ENCODE measurements around the gene SF3B1.
"Not testable (repeated sequence)": the region's sequence is repeated elsewhere in the genome, so short reads cannot be mapped to it uniquely, and the experiment has no call there.

The SF3B1 gene, protein sequence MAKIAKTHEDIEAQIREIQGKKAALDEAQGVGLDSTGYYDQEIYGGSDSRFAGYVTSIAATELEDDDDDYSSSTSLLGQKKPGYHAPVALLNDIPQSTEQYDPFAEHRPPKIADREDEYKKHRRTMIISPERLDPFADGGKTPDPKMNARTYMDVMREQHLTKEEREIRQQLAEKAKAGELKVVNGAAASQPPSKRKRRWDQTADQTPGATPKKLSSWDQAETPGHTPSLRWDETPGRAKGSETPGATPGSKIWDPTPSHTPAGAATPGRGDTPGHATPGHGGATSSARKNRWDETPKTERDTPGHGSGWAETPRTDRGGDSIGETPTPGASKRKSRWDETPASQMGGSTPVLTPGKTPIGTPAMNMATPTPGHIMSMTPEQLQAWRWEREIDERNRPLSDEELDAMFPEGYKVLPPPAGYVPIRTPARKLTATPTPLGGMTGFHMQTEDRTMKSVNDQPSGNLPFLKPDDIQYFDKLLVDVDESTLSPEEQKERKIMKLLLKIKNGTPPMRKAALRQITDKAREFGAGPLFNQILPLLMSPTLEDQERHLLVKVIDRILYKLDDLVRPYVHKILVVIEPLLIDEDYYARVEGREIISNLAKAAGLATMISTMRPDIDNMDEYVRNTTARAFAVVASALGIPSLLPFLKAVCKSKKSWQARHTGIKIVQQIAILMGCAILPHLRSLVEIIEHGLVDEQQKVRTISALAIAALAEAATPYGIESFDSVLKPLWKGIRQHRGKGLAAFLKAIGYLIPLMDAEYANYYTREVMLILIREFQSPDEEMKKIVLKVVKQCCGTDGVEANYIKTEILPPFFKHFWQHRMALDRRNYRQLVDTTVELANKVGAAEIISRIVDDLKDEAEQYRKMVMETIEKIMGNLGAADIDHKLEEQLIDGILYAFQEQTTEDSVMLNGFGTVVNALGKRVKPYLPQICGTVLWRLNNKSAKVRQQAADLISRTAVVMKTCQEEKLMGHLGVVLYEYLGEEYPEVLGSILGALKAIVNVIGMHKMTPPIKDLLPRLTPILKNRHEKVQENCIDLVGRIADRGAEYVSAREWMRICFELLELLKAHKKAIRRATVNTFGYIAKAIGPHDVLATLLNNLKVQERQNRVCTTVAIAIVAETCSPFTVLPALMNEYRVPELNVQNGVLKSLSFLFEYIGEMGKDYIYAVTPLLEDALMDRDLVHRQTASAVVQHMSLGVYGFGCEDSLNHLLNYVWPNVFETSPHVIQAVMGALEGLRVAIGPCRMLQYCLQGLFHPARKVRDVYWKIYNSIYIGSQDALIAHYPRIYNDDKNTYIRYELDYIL

DNA sequence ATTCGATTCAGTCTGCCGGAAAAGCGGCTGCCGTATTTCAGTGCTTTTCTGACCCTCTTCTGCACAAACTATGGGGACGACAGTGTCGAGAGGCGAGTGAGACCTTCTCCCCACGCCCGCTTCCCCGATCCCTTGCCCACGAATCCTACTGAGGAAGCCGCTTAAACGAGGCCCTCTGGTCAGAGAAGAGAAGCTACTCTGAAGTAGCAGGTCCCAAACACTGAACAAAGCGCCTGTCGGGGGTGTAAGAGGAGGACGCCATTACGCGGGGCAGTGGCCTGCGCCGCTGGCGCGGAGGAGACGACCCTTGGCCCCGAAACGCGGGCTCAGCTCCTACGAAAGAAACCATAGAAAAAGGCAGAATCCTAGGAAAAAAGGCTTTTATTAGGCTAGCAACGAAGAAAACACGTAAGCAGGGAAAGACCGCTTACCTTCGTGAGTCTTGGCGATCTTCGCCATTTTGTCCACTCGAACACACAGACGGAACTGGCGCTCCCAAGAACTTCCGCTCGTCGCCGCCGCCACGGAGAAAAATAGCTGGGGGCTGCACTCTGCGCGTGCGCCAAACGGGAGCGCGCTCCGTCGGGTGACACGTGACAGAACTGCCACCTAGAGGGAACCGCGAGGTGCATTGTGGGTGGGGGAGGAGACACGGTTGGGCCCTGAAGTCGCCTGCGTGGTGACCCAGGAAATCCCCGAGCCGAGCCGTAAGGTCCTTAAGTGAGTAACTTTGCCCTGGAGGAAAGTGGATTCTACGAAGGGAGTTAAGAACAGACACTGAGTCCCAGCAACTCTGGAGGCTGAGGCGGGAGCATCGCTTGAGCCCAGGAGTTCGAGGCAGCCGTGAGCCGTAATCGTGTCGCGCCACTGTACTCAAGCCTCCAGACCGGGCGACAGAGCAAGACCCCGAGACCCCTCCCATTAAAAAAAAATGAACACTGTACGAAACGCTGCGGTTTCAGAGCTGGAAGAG is at the start of gene SF3B1:
SF3B1 (minus strand) TSS at position 488 of the 973 bp plus-strand sequence; CDS start at position 459, 29 bp downstream.
- DNase-seq = peak; percentile 99

- DNase-seq = not testable (repeated sequence)
Measured at GRCh38 chr2:197484248-197484647, 49.4 kb upstream of the SF3B1 start.

DNA sequence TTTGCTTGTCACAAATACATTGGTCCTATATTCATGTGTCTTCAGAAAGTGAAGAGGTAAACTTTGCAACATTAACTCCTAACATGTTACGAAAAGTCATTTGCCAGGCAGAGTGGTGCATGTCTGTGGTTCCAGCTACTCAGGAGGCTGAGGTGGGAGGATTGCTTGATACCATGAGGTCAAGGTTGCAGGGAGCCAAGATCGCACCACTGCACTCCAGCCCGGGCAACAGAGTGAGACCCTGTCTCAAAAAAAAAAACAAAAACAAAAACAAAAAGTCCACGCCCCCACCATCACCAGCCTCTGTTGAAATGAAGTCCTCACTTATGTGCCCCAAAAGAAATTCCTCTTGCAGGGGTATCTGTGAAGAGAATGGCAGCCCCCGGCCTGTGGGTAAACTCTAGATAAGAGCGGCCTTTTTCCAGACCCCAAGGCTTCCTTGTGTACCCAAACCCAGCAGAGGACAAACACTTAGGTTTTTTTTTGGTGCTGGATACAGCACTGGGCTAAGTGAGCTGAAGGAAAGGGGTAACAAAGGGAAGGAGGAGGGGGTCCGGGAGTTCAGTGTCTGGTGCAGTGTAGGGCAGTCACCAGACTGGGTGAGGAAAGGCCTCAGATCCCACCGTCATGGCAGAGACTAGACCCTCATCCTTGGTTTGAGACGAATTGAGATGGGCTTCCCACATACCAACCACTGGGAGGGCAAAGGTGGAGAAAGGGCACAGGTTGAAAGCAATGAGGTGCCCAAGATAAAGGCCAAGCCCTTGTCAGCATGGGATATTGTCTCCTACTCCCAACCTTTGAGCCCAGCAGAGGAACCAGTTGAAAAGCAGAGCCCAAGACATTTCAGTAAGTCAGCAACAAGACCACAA is 45.6 kb upstream of the SF3B1 start:
- no peak for DNase-seq

GRCh38 chr2:197477797-197478196 is 43.0 kb upstream of the SF3B1 start:
- DNase-seq = no peak

- DNase-seq = no peak
Measured at GRCh38 chr2:197472166-197472565, 37.3 kb upstream of the SF3B1 start.

DNA sequence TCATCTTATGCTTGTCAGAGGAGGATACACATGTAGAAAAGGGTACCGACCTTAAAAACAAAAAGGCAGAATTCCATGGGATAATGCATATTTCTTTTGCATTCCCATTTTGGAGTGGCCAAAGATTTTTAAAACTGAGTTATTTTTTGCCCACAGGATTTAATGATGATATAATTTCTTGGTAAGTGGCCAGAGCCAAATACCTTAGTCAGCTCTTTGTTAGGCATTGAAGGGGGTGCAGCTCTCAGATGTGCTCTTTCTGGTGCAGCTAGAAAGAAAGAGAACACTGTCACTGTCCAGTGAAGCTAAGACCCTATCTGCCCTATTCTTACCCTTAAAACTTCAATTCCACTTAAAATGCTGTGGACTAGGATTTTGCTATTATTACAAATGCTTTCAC is 29.3 kb upstream of the SF3B1 start:
- DNase-seq = no peak

DNA sequence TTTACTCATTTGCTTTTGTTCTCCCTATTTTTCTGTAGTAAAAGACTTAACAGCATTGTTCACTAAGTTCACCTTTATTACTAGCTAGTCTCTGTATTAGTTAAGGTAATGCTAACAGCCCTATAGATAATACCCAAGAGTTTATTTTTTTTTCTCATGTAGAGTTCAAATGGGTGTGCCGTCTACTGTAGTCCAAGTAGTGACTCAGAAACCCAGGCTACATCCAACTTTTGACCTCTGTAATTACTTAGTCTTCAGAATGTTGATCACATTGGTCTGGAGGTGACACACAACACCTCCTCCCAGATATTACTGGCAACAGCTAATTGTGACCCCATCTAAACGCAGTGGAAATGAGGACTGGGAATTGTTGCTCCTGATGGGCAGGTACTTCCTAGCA is 26.2 kb upstream of the SF3B1 start:
- DNase-seq = no peak

DNA sequence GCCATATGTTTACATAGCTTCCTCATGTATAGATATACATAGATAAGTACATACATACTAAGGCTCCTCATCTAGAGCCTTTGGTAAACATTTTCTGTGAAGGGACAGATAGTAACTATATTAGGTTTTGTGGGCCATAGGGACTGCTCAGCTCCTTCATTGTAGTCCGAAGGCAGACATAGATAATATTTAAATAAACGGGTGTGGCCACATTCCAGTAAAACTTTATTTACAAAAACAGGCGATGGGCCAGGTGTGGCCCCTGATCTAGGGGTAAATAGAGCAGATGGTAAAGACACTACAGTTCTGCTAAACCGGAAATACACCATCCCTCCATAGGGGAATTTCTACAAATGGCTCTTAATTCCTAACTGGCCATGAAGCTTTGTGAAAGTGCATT is 25.8 kb upstream of the SF3B1 start:
- DNase-seq = no peak

DNA sequence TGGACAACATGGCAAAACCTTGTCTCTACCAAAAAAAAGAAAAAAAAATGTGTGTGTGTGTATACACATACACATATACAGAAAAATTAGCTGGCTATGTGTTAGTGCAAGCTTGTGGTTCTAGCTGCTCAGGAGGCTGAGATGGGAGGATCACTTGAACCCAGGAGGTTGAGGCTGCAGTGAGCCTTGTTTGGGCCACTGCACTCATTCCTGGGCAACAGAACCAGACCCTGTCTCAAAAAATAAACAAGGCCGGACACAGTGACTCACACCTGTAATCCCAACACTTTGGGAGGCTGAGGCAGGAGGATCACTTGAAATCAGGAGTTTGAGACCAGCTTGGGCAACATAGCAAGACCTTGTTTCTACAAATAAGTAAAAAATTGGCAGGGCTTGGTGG is 20.6 kb upstream of the SF3B1 start:
- DNase-seq = no peak

GRCh38 chr2:197454923-197455322 is 20.1 kb upstream of the SF3B1 start:
- no peak for DNase-seq

- peak; percentile 83 for DNase-seq
Measured at GRCh38 chr2:197453914-197454398, 19.1 kb upstream of the SF3B1 start.

- peak; percentile 100 for DNase-seq
Measured at GRCh38 chr2:197453123-197453913, 18.5 kb upstream of the SF3B1 start, which contains the start of gene COQ10B. Gene COQ10B (plus strand): TSS chr2:197453552. CDS start chr2:197453561, 9 bp downstream.

DNA sequence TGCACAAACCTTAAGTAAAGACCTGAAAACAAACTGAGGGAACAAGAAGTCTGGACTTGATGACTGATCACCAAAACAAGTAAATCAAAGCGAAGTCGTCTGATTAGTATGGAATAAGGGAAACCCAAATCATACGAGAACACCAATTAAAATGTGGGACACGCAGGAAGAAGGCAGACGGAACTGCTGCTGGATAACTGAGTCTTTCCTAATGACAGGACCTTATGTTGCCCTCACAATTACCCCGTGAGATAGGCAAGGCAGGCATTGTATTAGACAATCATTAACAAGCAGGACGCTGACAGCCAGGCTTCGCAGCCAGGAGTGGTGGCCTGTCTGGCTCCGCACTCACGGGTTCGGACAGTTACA is 17.9 kb upstream of the SF3B1 start:
- DNase-seq = no peak

- not testable (repeated sequence) for DNase-seq
Measured at GRCh38 chr2:197450935-197451358, 16.1 kb upstream of the SF3B1 start.

DNA sequence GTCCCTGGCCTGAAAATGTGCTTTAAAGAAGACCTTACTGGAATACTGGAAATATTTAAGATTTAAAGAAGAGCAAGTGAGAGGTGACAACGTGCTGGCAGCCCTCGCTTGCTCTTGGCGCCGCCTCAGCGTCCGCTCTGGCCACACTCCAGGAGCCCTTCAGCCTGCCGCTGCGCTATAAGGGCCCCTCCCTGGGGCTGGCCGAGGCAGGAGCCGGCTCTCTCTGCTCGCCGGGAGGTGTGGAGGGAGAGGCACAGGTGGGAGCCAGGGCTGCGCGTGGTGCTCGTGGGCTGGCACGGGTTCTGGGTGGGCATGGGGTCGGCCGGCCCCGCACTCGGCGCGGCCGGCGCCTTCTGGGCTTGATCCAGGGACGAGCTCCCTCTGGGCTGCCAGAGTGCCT is 15.6 kb upstream of the SF3B1 start:
- no peak for DNase-seq

DNA sequence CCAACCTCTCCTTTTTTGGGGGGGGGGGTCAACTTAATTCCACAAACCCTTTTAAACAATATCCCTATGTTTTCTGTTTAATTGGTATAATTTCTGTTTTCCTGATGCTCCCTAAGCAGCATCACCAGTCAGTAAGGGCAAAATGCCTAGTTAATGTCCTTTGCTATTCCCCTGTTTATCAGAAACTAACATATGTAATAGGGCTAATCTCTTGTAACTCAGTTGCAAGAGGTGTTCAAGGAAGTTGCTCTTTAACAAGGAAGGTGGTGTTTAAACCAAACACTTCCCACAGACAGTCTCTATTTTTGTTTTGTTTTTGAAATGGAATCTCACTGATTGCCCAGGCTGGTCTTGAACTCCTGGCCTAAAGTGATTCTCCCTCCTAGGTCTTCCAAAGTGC is 12.0 kb upstream of the SF3B1 start:
- no peak for DNase-seq

DNA sequence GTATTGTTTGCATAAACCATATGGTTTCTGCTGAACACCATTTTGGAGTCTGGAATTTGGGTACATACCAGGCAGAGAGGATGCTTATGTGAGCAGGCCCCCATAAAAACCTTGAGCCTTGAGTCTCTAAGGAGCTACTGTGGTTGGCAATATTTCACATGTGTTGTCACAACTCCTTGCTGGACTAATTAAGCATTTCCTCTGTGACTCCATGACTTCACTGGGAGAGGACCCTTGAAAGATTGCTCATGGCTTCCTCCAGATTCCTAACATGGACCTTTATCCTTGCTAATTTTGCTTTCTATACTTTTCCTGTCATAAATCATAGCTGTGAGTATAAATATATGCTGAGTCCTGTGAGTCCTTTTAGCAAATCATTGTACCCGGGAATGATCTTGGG is 10.9 kb upstream of the SF3B1 start:
- DNase-seq = no peak

- no peak for DNase-seq
Measured at GRCh38 chr2:197442857-197443256, 8.0 kb upstream of the SF3B1 start.

GRCh38 chr2:197437380-197437779 is 2.6 kb upstream of the SF3B1 start:
- no peak for DNase-seq
